GM23338 (cell line): Measurements from ENCODE around the gene CACNA1G. TPM values are rescaled to one million over a fixed set of nuclear protein-coding genes. Genes with fewer than 3 reads are reported as not detected.

Experiments
- ATAC-seq: fragments of 200-7000 bp; cut with Tn5 transposase; 3 replicates; pipeline ENCODE4 v1.9.1; 2020
- DNase-seq: peaks from one replicate; pipeline ENCODE4 v3.0.0-alpha.2; 2015; ENCODE audit warnings: low spot score
- H2AFZ ChIP-seq: fragments of 200-600 bp; sonication (generic); 2 replicates; pipeline ENCODE4 v1.8.0; 2016; ENCODE audit warnings: antibody characterized with exemption, mild to moderate bottlenecking, moderate library complexity
- H3F3A ChIP-seq: fragments of 200-600 bp; sonication (generic); replicated peaks from 2 replicates; pipeline ENCODE4 v1.8.0; 2017; ENCODE audit warnings: antibody characterized with exemption, mixed run types, low read depth
- H3K27ac ChIP-seq: fragments of 200-600 bp; sonication (generic); 2 replicates; pipeline ENCODE4 v1.6.1; 2016; ENCODE audit warnings: low read depth
- H3K27me3 ChIP-seq: fragments of 200-600 bp; sonication (generic); 2 replicates; pipeline ENCODE4 v1.8.0; 2016; ENCODE audit warnings: mild to moderate bottlenecking, mixed run types, moderate library complexity; ENCODE audit not compliant: insufficient read depth
- H3K36me3 ChIP-seq: fragments of 200-600 bp; sonication (generic); 2 replicates; pipeline ENCODE4 v1.8.0; 2016; ENCODE audit warnings: mild to moderate bottlenecking; ENCODE audit not compliant: insufficient read depth
- H3K4me1 ChIP-seq: fragments of 200-600 bp; sonication (generic); 2 replicates; pipeline ENCODE4 v1.8.0; 2016; ENCODE audit warnings: mild to moderate bottlenecking, moderate library complexity; ENCODE audit not compliant: insufficient read depth
- H3K4me2 ChIP-seq: fragments of 200-600 bp; sonication (generic); 2 replicates; pipeline ENCODE4 v1.7.1; 2017; ENCODE audit warnings: mixed run types
- H3K4me3 ChIP-seq: fragments of 200-600 bp; sonication (generic); 2 replicates; pipeline ENCODE4 v1.6.1; 2016; ENCODE audit warnings: mixed run types
- H3K79me2 ChIP-seq: fragments of 200-600 bp; sonication (generic); replicated peaks from 2 replicates; pipeline ENCODE4 v1.8.0; 2017; ENCODE audit warnings: mild to moderate bottlenecking; ENCODE audit not compliant: insufficient read depth
- H3K9me2 ChIP-seq: fragments of 200-600 bp; sonication (generic); 2 replicates; pipeline ENCODE4 v1.8.0; 2017; ENCODE audit not compliant: insufficient read depth
- H4K20me1 ChIP-seq: fragments of 200-600 bp; sonication (generic); replicated peaks from 2 replicates; pipeline ENCODE4 v1.8.0; 2017; ENCODE audit warnings: mild to moderate bottlenecking; ENCODE audit not compliant: insufficient read depth
- H3K27ac Mint-ChIP-seq: 2 replicates; pipeline ENCODE4 v1.8.0; 2020; ENCODE audit warnings: inconsistent platforms, mild to moderate bottlenecking, moderate library complexity, mixed read lengths
- H3K27me3 Mint-ChIP-seq: 3 replicates; pipeline ENCODE4 v1.8.0; 2022; ENCODE audit warnings: low read depth, mild to moderate bottlenecking, moderate library complexity, mixed read lengths, inconsistent platforms; ENCODE audit not compliant: insufficient read depth, poor library complexity
- H3K36me3 Mint-ChIP-seq: 3 replicates; pipeline ENCODE4 v1.8.0; 2021; ENCODE audit warnings: low read depth, mild to moderate bottlenecking, inconsistent platforms, moderate library complexity, mixed read lengths
- H3K4me1 Mint-ChIP-seq: 3 replicates; pipeline ENCODE4 v1.8.0; 2020; ENCODE audit warnings: mild to moderate bottlenecking, inconsistent platforms, mixed read lengths
- H3K4me3 Mint-ChIP-seq: 3 replicates; pipeline ENCODE4 v1.8.0; 2021; ENCODE audit warnings: moderate library complexity, mild to moderate bottlenecking, inconsistent platforms, mixed read lengths
- H3K9me3 Mint-ChIP-seq: 3 replicates; pipeline ENCODE4 v1.8.0; 2020; ENCODE audit warnings: moderate library complexity, mild to moderate bottlenecking, inconsistent platforms, mixed read lengths
- CREB1 ChIP-seq: fragments of 250-450 bp; sonication (Bioruptor Pico); IDR thresholded peaks from 2 replicates; pipeline ENCODE4 v1.5.0; 2020; ENCODE audit warnings: low read depth, mild to moderate bottlenecking, moderate library complexity
- POLR2AphosphoS5 ChIP-seq: IDR thresholded peaks from 2 replicates; pipeline ENCODE4 v1.6.1; 2016; ENCODE audit warnings: antibody characterized with exemption, low read depth
- ZNF114 ChIP-seq: fragments of 250-450 bp; sonication (Bioruptor Pico); IDR thresholded peaks from 2 replicates; pipeline ENCODE4 v1.5.0; 2020; ENCODE audit warnings: mild to moderate bottlenecking, moderate library complexity
- ZNF331 ChIP-seq: fragments of 250-450 bp; sonication (Bioruptor Pico); IDR thresholded peaks from 2 replicates; pipeline ENCODE4 v1.5.0; 2020; ENCODE audit warnings: low read depth, mild to moderate bottlenecking, moderate library complexity
- polyA plus RNA-seq: library from polyadenylated mRNA; unstranded; fragments of >200 nt; fragmentation: Nextera tagmentation; extraction: Ambion mirVana; gene quantifications from 2 replicates; pipeline ENCODE4 v1.2.1, GENCODE V29; 2016
- total RNA-seq: library from RNA; depleted of rRNA; stranded (reverse); fragments of >200 nt; shearing (Covaris generic); gene quantifications from 2 replicates; pipeline ENCODE4 v1.2.3, GENCODE V29; 2014
- TF ChIP-seq, protein P1 (sequence below): IDR thresholded peaks from one replicate; pipeline ENCODE4 v1.6.1; 2018; ENCODE audit warnings: antibody characterized with exemption; ENCODE audit not compliant: unreplicated experiment
- TF ChIP-seq, protein P2 (sequence below): IDR thresholded peaks from 2 replicates; pipeline ENCODE4 v1.6.1; 2016; ENCODE audit warnings: antibody characterized with exemption
- TF ChIP-seq, protein P3 (sequence below): fragments of 250-450 bp; sonication (Bioruptor Pico); IDR thresholded peaks from 2 replicates; pipeline ENCODE4 v1.5.0; 2020; ENCODE audit warnings: mild to moderate bottlenecking, moderate library complexity

Gene CACNA1G
- total and polyA plus RNA-seq, 2 experiments from 2014 or later, result 1.4 to 5.1 TPM

DNA sequence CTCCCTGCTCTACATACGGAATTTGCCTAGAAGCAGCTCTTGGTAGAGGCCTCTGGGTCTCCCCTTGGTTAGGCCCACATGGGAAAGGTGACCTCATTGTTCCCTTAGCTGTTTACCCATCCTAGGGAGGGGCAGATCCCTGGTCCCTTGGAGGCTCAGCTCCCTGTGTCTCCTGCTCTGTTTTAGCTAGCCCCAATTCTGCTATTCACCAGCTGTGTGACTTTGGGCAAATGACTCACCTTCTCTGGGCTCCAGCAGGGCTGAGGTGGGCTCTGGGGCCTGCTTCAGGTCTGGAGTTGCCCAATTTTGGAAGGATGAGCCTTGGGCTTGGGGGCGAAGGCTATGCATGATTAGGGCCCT lies 78.1 kb downstream of the CACNA1G start:
- H3K9me2 ChIP-seq, result no peaks in the 10 kb centered on the region
- H3K4me3 Mint-ChIP-seq, result no peak overlapping the region
- TF ChIP-seq CREB1 (CRISPR knock-in tag), result no peak
- TF ChIP-seq, protein P1, sequence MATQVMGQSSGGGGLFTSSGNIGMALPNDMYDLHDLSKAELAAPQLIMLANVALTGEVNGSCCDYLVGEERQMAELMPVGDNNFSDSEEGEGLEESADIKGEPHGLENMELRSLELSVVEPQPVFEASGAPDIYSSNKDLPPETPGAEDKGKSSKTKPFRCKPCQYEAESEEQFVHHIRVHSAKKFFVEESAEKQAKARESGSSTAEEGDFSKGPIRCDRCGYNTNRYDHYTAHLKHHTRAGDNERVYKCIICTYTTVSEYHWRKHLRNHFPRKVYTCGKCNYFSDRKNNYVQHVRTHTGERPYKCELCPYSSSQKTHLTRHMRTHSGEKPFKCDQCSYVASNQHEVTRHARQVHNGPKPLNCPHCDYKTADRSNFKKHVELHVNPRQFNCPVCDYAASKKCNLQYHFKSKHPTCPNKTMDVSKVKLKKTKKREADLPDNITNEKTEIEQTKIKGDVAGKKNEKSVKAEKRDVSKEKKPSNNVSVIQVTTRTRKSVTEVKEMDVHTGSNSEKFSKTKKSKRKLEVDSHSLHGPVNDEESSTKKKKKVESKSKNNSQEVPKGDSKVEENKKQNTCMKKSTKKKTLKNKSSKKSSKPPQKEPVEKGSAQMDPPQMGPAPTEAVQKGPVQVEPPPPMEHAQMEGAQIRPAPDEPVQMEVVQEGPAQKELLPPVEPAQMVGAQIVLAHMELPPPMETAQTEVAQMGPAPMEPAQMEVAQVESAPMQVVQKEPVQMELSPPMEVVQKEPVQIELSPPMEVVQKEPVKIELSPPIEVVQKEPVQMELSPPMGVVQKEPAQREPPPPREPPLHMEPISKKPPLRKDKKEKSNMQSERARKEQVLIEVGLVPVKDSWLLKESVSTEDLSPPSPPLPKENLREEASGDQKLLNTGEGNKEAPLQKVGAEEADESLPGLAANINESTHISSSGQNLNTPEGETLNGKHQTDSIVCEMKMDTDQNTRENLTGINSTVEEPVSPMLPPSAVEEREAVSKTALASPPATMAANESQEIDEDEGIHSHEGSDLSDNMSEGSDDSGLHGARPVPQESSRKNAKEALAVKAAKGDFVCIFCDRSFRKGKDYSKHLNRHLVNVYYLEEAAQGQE, result no peak
- TF ChIP-seq POLR2AphosphoS5, result no peak
- TF ChIP-seq ZNF114 (CRISPR knock-in tag), result no peak
- TF ChIP-seq, protein P2, sequence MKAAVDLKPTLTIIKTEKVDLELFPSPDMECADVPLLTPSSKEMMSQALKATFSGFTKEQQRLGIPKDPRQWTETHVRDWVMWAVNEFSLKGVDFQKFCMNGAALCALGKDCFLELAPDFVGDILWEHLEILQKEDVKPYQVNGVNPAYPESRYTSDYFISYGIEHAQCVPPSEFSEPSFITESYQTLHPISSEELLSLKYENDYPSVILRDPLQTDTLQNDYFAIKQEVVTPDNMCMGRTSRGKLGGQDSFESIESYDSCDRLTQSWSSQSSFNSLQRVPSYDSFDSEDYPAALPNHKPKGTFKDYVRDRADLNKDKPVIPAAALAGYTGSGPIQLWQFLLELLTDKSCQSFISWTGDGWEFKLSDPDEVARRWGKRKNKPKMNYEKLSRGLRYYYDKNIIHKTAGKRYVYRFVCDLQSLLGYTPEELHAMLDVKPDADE, result no peak
- no peak for TF ChIP-seq ZNF331 (CRISPR knock-in tag)
- TF ChIP-seq, protein P3, sequence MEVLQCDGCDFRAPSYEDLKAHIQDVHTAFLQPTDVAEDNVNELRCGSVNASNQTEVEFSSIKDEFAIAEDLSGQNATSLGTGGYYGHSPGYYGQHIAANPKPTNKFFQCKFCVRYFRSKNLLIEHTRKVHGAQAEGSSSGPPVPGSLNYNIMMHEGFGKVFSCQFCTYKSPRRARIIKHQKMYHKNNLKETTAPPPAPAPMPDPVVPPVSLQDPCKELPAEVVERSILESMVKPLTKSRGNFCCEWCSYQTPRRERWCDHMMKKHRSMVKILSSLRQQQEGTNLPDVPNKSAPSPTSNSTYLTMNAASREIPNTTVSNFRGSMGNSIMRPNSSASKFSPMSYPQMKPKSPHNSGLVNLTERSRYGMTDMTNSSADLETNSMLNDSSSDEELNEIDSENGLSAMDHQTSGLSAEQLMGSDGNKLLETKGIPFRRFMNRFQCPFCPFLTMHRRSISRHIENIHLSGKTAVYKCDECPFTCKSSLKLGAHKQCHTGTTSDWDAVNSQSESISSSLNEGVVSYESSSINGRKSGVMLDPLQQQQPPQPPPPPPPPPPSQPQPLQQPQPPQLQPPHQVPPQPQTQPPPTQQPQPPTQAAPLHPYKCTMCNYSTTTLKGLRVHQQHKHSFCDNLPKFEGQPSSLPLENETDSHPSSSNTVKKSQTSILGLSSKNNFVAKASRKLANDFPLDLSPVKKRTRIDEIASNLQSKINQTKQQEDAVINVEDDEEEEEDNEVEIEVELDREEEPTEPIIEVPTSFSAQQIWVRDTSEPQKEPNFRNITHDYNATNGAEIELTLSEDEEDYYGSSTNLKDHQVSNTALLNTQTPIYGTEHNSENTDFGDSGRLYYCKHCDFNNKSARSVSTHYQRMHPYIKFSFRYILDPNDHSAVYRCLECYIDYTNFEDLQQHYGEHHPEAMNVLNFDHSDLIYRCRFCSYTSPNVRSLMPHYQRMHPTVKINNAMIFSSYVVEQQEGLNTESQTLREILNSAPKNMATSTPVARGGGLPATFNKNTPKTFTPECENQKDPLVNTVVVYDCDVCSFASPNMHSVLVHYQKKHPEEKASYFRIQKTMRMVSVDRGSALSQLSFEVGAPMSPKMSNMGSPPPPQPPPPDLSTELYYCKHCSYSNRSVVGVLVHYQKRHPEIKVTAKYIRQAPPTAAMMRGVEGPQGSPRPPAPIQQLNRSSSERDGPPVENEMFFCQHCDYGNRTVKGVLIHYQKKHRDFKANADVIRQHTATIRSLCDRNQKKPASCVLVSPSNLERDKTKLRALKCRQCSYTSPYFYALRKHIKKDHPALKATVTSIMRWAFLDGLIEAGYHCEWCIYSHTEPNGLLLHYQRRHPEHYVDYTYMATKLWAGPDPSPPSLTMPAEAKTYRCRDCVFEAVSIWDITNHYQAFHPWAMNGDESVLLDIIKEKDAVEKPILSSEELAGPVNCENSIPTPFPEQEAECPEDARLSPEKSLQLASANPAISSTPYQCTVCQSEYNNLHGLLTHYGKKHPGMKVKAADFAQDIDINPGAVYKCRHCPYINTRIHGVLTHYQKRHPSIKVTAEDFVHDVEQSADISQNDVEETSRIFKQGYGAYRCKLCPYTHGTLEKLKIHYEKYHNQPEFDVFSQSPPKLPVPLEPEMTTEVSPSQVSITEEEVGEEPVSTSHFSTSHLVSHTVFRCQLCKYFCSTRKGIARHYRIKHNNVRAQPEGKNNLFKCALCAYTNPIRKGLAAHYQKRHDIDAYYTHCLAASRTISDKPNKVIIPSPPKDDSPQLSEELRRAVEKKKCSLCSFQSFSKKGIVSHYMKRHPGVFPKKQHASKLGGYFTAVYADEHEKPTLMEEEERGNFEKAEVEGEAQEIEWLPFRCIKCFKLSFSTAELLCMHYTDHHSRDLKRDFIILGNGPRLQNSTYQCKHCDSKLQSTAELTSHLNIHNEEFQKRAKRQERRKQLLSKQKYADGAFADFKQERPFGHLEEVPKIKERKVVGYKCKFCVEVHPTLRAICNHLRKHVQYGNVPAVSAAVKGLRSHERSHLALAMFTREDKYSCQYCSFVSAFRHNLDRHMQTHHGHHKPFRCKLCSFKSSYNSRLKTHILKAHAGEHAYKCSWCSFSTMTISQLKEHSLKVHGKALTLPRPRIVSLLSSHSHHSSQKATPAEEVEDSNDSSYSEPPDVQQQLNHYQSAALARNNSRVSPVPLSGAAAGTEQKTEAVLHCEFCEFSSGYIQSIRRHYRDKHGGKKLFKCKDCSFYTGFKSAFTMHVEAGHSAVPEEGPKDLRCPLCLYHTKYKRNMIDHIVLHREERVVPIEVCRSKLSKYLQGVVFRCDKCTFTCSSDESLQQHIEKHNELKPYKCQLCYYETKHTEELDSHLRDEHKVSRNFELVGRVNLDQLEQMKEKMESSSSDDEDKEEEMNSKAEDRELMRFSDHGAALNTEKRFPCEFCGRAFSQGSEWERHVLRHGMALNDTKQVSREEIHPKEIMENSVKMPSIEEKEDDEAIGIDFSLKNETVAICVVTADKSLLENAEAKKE (CRISPR knock-in tag), result no peak
- H3K27ac Mint-ChIP-seq, result no peak overlapping the region
- no peak overlapping the region for H2AFZ ChIP-seq
- H4K20me1 ChIP-seq, result no peaks in the 10 kb centered on the region
- H3K4me3 ChIP-seq, result no peak overlapping the region
- 0 out of 2 replicates have a peak, but pooled peaks cover 3% of the 10 kb centered on the region for H3F3A ChIP-seq
- H3K36me3 ChIP-seq, result no peaks in the 10 kb centered on the region
- peaks cover 17% of the 10 kb centered on the region for H3K4me1 ChIP-seq
- no peak overlapping the region for H3K4me2 ChIP-seq
- no peak overlapping the region for H3K27ac ChIP-seq
- peaks cover 21% of the 10 kb centered on the region for H3K4me1 Mint-ChIP-seq
- DNase-seq (no peak), ATAC-seq (no peak)
- H3K36me3 Mint-ChIP-seq, result no peaks in the 10 kb centered on the region
- peaks cover 35% of the 10 kb centered on the region for H3K27me3 Mint-ChIP-seq
- H3K9me3 Mint-ChIP-seq, result no peaks in the 10 kb centered on the region
- peaks cover 40% of the 10 kb centered on the region for H3K27me3 ChIP-seq
- no peaks in the 10 kb centered on the region for H3K79me2 ChIP-seq
